ENCODE measurements around the gene ELAPOR2.

DNA sequence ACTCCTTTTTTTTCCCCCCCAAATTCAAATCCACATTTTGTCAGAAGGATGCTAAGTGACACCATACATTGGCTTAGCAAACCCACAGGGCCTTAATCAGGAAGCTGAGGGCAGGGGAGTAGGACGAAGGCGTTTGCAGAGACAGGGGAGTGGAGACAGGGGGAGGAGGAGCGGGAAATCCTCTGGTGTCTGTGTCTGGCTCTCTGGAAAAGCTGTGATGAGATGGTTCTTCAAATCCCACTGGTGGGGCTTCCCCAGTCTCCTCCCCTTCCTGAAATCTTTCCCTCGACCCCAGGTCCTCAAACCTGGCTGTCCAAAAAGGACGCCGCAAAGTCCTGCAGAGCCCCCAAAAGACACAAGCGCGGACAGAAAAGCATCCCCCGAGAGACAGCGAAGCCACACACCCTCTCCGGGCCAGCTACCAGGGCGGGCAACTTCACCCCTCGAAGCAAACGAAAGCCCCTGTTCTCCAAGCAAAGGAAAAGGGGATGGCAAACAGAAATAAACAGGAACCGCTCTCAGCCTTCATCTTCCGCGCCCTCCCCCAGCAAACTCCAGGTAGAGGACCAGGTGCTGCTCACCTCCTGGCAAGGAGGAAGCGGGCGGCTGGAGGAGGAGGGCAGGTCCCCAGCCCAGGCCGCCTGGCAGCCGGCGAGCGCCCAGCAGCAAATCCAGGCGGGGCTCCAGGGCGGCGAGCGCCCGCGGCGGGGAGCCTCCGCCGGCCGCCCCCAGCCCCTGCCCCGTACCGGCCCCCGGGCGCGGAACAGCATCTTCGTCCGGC lies 520 bp downstream of the ELAPOR2 start:
- no peak for TF ChIP-seq EZH2 (IDR thresholded peaks at IDR 0.05; ENCODE audit: borderline replicate concordance, low read length)
- TF ChIP-seq, protein P1, sequence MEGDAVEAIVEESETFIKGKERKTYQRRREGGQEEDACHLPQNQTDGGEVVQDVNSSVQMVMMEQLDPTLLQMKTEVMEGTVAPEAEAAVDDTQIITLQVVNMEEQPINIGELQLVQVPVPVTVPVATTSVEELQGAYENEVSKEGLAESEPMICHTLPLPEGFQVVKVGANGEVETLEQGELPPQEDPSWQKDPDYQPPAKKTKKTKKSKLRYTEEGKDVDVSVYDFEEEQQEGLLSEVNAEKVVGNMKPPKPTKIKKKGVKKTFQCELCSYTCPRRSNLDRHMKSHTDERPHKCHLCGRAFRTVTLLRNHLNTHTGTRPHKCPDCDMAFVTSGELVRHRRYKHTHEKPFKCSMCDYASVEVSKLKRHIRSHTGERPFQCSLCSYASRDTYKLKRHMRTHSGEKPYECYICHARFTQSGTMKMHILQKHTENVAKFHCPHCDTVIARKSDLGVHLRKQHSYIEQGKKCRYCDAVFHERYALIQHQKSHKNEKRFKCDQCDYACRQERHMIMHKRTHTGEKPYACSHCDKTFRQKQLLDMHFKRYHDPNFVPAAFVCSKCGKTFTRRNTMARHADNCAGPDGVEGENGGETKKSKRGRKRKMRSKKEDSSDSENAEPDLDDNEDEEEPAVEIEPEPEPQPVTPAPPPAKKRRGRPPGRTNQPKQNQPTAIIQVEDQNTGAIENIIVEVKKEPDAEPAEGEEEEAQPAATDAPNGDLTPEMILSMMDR (IDR thresholded peaks at IDR 0.05; ENCODE audit: low read length), result no peak
